ENCODE data around the gene NAA20. TPM values are rescaled to one million over a fixed set of nuclear protein-coding genes. Genes with fewer than 3 reads are reported as not detected.

The NAA20 gene
- total and polyA plus RNA-seq, 2 of the 13 experiments (the other 11 are each of a cell fraction or from before 2014, with no cell fraction given): 81.9 to 82.8 TPM

DNA sequence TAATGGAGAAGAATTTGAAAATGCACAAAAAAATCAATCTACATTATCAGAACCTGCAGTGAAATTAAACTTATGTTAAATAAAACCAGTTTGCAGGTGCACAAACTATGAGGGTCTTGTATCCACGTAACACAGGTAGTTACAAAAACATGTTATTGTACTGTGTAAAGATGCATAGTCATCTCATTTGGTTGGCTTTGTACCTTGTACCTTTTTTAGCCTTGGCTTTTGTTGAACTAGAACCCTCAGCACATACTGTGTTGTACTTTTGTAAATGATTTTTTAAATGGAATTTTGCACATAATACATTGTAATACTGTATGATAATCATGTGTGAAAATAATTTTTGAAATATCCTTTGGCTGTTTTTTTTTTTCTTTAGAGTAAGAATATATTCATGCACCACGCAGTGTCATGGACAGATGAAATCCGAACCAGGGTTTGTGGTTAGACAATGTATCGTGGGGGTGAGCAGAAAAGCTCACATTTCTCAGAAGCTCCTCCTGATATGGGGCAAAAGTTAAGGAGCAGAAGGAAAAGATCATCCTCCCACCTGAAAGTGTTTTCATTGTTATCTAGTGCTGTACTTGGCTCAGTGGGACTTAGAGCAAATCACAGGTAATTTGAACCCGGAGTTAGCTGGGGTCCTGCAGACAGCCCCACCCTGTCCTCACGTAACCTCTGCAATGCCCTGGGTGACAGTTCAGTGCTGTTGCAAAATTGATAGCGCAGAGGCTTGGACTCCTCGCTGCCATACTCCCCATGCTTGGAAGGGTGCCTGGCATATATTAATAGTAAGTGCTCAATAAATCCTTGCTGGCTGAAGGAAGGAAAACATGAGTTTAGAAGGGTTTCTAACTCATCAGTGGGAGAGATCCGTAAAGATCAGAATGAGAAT is 14.8 kb upstream of the NAA20 start (continued):
- peak; percentile 99 for TF ChIP-seq RXRA (CRISPR knock-in tag; IDR thresholded peaks at IDR 0.05)
- TF ChIP-seq SP5 (CRISPR knock-in tag; IDR thresholded peaks at IDR 0.05; ENCODE audit: borderline replicate concordance, low read depth): peak; percentile 39; the same call in 1 of the 2 replicates
- peak; percentile 42; the same call in 1 of the 2 replicates for TF ChIP-seq ZNF317 (CRISPR knock-in tag; IDR thresholded peaks at IDR 0.05)
- peak; percentile 59; the same call in 1 of the 2 replicates for TF ChIP-seq ZNF605 (CRISPR knock-in tag; IDR thresholded peaks at IDR 0.05)
- TF ChIP-seq SMARCE1 (IDR thresholded peaks at IDR 0.05; ENCODE audit: borderline replicate concordance): no peak
- peak; percentile 51; the same call in 1 of the 2 replicates for TF ChIP-seq ZNF589 (CRISPR knock-in tag; conservative IDR thresholded peaks at IDR 0.05)
- peak; percentile 100 for TF ChIP-seq THRA (CRISPR knock-in tag; IDR thresholded peaks at IDR 0.05; ENCODE audit: borderline replicate concordance)
- no peak for TF ChIP-seq RBAK (CRISPR knock-in tag; IDR thresholded peaks at IDR 0.05)
- TF ChIP-seq ZNF816 (CRISPR knock-in tag; IDR thresholded peaks at IDR 0.05; ENCODE audit: borderline replicate concordance): 0 out of 2 replicates have a peak, but pooled peaks have one; percentile 15
- peak; percentile 98 for TF ChIP-seq SALL1 (CRISPR knock-in tag; IDR thresholded peaks at IDR 0.05)
- TF ChIP-seq ZBED4 (CRISPR knock-in tag; IDR thresholded peaks at IDR 0.05; ENCODE audit: borderline replicate concordance): peak; percentile 24; the same call in 1 of the 2 replicates
- TF ChIP-seq RCOR2 (CRISPR knock-in tag; IDR thresholded peaks at IDR 0.05): 0 out of 2 replicates have a peak, but pooled peaks have one; percentile 8
- TF ChIP-seq BRF2 (CRISPR knock-in tag; IDR thresholded peaks at IDR 0.05): no peak
- peak; percentile 96 for TF ChIP-seq SIX1 (CRISPR knock-in tag; IDR thresholded peaks at IDR 0.05; ENCODE audit: borderline replicate concordance)
- 0 out of 2 replicates have a peak, but pooled peaks have one; percentile 41 for TF ChIP-seq HOXA7 (CRISPR knock-in tag; IDR thresholded peaks at IDR 0.05)
- TF ChIP-seq ATF4 (CRISPR knock-in tag; IDR thresholded peaks at IDR 0.05): peak in 1 of 2 experiments; percentile 46; a peak in 2 of 4 replicates
- TF ChIP-seq ZNF776 (CRISPR knock-in tag; IDR thresholded peaks at IDR 0.05): no peak
- TF ChIP-seq, protein P1, sequence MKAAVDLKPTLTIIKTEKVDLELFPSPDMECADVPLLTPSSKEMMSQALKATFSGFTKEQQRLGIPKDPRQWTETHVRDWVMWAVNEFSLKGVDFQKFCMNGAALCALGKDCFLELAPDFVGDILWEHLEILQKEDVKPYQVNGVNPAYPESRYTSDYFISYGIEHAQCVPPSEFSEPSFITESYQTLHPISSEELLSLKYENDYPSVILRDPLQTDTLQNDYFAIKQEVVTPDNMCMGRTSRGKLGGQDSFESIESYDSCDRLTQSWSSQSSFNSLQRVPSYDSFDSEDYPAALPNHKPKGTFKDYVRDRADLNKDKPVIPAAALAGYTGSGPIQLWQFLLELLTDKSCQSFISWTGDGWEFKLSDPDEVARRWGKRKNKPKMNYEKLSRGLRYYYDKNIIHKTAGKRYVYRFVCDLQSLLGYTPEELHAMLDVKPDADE (CRISPR knock-in tag; IDR thresholded peaks at IDR 0.05): no peak
- TF ChIP-seq TGIF2 (CRISPR knock-in tag; IDR thresholded peaks at IDR 0.05): peak; percentile 73; the same call in 1 of the 2 replicates
